Left lung (tissue), 10 donors: ENCODE measurements around the gene VWC2. TPM values are rescaled to one million over a fixed set of nuclear protein-coding genes. Genes with fewer than 3 reads are reported as not detected.

ENCODE experiments used
- ATAC-seq: fragments of 200-7000 bp; cut with Tn5 transposase; one replicate; pipeline ENCODE4 v1.9.1; 2020; ENCODE audit warnings: moderate library complexity
- DNase-seq, 4 donors: peaks; one replicate each; pipeline ENCODE4 v3.0.0-alpha.2; 2013 to 2020
- H3K27ac ChIP-seq, 2 donors: fragments of 200-600 bp; sonication (generic) in 1 of 2; one replicate each; pipeline versions ENCODE4 v1.5.0 to v1.8.0; 2020 to 2021
- H3K27me3 ChIP-seq, 2 donors: fragments of 200-600 bp; sonication (generic) in 1 of 2; one replicate each; pipeline versions ENCODE4 v1.5.0 to v1.8.0; 2020 to 2021
- H3K36me3 ChIP-seq, 2 donors: fragments of 200-600 bp; sonication (generic) in 1 of 2; one replicate each; pipeline versions ENCODE4 v1.5.0 to v1.8.0; 2020 to 2021
- H3K4me1 ChIP-seq, 2 donors: fragments of 200-600 bp; one replicate each; pipeline ENCODE4 v1.8.0; 2021
- H3K4me3 ChIP-seq, 2 donors: fragments of 200-600 bp; sonication (generic) in 1 of 2; one replicate each; pipeline versions ENCODE4 v1.5.0 to v1.8.0; 2020 to 2021; ENCODE audit warnings: mild to moderate bottlenecking in 1 of 2
- H3K9me3 ChIP-seq, 2 donors: fragments of 200-600 bp; sonication (generic) in 1 of 2; one replicate each; pipeline versions ENCODE4 v1.5.0 to v1.8.0; 2020 to 2021
- intact Hi-C, 2 donors: fragments of 100-400 bp; cut with DNase I; formaldehyde crosslinking; loops; one replicate each; pipeline versions ENCODE4 v1.11.2 to v1.14.2; 2022
- polyA plus RNA-seq, 6 donors: library from polyadenylated mRNA; unstranded; fragments of 120-200 nt; gene quantifications; one replicate each; pipeline ENCODE4 v1.2.1, GENCODE V29; 2013; ENCODE audit not compliant: insufficient read length in 6 of 6
- total RNA-seq, 2 donors: library from RNA; stranded (reverse); fragmentation: NEBNext Ultra II Directional; extraction: Animal tissue kit (Norgen Biotek cat#: 25700); gene quantifications; one replicate each; pipeline ENCODE4 v1.2.1, GENCODE V29; 2021
- TF ChIP-seq, protein P1 (sequence below), 2 donors: fragments of 200-600 bp; sonication (generic) in 1 of 2; IDR thresholded peaks; one replicate each; pipeline versions ENCODE4 v1.5.0 to v1.8.0; 2021; ENCODE audit warnings: antibody characterized with exemption in 2 of 2
- donor health status: DM: no; HTN: yes; CAD: no.
- donor health status: DM: no; HTN: no; CAD: no.

Gene VWC2
- total and polyA plus RNA-seq, 8 donors = 0.01 to 0.10 (median 0.02) TPM; not detected in 1

DNA sequence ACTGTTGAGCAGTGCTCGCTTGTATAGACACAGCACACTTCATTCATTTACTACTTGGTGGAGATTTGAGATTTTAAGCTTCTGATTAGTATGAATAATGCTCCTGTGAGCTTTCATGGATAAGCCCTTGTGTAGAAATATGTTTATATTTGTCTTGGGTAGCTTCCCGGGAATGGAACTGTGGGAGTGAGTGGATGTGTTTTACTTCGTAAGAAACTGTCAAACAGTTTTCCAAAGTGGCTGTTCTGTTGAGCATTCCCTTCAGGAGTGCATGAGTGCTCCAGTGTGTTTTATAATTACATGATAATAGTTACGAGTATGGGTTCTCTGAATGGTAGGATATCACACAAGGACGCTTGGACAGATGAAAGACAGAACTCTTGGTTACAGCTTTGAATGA lies 49.4 kb downstream of the VWC2 start:
- TF ChIP-seq, protein P1, sequence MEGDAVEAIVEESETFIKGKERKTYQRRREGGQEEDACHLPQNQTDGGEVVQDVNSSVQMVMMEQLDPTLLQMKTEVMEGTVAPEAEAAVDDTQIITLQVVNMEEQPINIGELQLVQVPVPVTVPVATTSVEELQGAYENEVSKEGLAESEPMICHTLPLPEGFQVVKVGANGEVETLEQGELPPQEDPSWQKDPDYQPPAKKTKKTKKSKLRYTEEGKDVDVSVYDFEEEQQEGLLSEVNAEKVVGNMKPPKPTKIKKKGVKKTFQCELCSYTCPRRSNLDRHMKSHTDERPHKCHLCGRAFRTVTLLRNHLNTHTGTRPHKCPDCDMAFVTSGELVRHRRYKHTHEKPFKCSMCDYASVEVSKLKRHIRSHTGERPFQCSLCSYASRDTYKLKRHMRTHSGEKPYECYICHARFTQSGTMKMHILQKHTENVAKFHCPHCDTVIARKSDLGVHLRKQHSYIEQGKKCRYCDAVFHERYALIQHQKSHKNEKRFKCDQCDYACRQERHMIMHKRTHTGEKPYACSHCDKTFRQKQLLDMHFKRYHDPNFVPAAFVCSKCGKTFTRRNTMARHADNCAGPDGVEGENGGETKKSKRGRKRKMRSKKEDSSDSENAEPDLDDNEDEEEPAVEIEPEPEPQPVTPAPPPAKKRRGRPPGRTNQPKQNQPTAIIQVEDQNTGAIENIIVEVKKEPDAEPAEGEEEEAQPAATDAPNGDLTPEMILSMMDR (IDR thresholded peaks at IDR 0.05) = no peak
- H3K4me1 ChIP-seq = no peaks in the 10 kb centered on the region
- no peak overlapping the region for H3K27ac ChIP-seq
- no peak for DNase-seq
- no peak for ATAC-seq
- no peaks in the 10 kb centered on the region for H3K36me3 ChIP-seq
- intact Hi-C loops = no loop called here
- H3K9me3 ChIP-seq = no peaks in the 10 kb centered on the region
- no peaks in the 10 kb centered on the region for H3K27me3 ChIP-seq
- no peak overlapping the region for H3K4me3 ChIP-seq

GRCh38 chr7:49823566-49823965 lies 50.1 kb downstream of the VWC2 start:
- no peak for ATAC-seq
- Histone ChIP-seq H3K27ac (no peak overlapping the region), H3K4me1 (no peaks in the 10 kb centered on the region), H3K4me3 (no peak overlapping the region), H3K9me3 (no peaks in the 10 kb centered on the region), H3K36me3 (no peaks in the 10 kb centered on the region), H3K27me3 (no peaks in the 10 kb centered on the region)
- TF ChIP-seq, protein P1 (IDR thresholded peaks at IDR 0.05) = no peak
- intact Hi-C loops = no loop called here
- no peak for DNase-seq

GRCh38 chr7:49839863-49840645 lies 66.6 kb downstream of the VWC2 start:
- no peak overlapping the region for H3K27ac ChIP-seq
- H3K27me3 ChIP-seq = no peaks in the 10 kb centered on the region
- no peak for ATAC-seq

GRCh38 chr7:49840751-49841405 lies 67.4 kb downstream of the VWC2 start:
- no peaks in the 10 kb centered on the region for H3K4me1 ChIP-seq
- no peaks in the 10 kb centered on the region for H3K9me3 ChIP-seq
- intact Hi-C loops = no loop called here
- no peak overlapping the region for H3K27ac ChIP-seq
- TF ChIP-seq, protein P1 (IDR thresholded peaks at IDR 0.05) = no peak
- ATAC-seq = no peak
- no peaks in the 10 kb centered on the region for H3K27me3 ChIP-seq
- no peak overlapping the region for H3K4me3 ChIP-seq
- DNase-seq = no peak
- no peaks in the 10 kb centered on the region for H3K36me3 ChIP-seq

More at GRCh38 chr7:49839863-49840645, 66.6 kb downstream of the VWC2 start:
- TF ChIP-seq, protein P1 (IDR thresholded peaks at IDR 0.05) = no peak
- intact Hi-C loops = no loop called here
- DNase-seq = no peak
- no peaks in the 10 kb centered on the region for H3K36me3 ChIP-seq
- no peaks in the 10 kb centered on the region for H3K9me3 ChIP-seq
- H3K4me1 ChIP-seq = no peaks in the 10 kb centered on the region
- H3K4me3 ChIP-seq = no peak overlapping the region

DNA sequence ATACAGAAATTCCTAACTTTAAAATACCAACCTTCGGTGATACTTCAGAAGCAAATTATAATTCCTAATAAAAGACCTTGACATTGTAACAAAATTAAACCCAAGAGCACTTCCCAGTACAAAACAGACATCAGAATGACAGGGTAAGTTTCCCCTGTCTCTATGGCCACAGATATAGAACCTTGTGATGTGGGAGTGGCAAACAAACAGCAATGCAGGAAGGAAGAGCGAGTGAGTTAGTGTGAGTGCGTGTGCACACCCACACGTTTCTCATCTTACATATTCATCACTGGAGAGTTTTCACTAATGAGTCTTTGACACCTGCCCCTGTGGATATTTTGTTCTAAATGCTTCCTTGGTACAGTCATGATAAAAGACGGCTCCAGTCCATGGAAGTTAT lies 72.2 kb downstream of the VWC2 start:
- no peak overlapping the region for H3K4me3 ChIP-seq
- TF ChIP-seq, protein P1 (IDR thresholded peaks at IDR 0.05) = no peak
- H3K9me3 ChIP-seq = no peaks in the 10 kb centered on the region
- no peak for ATAC-seq
- H3K27me3 ChIP-seq = no peaks in the 10 kb centered on the region
- H3K27ac ChIP-seq = no peak overlapping the region
- DNase-seq = no peak
- H3K36me3 ChIP-seq = no peaks in the 10 kb centered on the region
- intact Hi-C loops = no loop called here
- no peaks in the 10 kb centered on the region for H3K4me1 ChIP-seq
